WERI-Rb-1 (cell line): Measurements from ENCODE around the gene FRZB.

ENCODE experiments used
- DNase-seq: peaks from one replicate; pipeline ENCODE4 v3.0.0-alpha.2; 2020
- H3K27ac ChIP-seq: fragments of 250-450 bp; sonication (Bioruptor Pico); 2 replicates; pipeline ENCODE4 v1.5.1; 2020; ENCODE audit warnings: mild to moderate bottlenecking, moderate library complexity
- H3K27me3 ChIP-seq: fragments of 250-450 bp; sonication (Bioruptor Pico); 2 replicates; pipeline ENCODE4 v1.5.1; 2021; ENCODE audit warnings: mild to moderate bottlenecking, low read depth, moderate library complexity; ENCODE audit not compliant: insufficient read depth, severe bottlenecking
- H3K36me3 ChIP-seq: fragments of 250-450 bp; sonication (Bioruptor Pico); 2 replicates; pipeline ENCODE4 v1.5.1; 2020; ENCODE audit warnings: mild to moderate bottlenecking, moderate library complexity
- H3K4me3 ChIP-seq: 2 replicates; pipeline ENCODE4 v1.5.1; 2011; ENCODE audit warnings: low read depth, mild to moderate bottlenecking, control low read depth, low read length
- H3K9me3 ChIP-seq: fragments of 250-450 bp; sonication (Bioruptor Pico); 2 replicates; pipeline ENCODE4 v1.5.1; 2021; ENCODE audit warnings: mild to moderate bottlenecking, moderate library complexity; ENCODE audit not compliant: severe bottlenecking
- CTCF ChIP-seq: IDR thresholded peaks from 2 replicates; pipeline ENCODE4 v1.5.1; 2011; ENCODE audit warnings: low read depth, mild to moderate bottlenecking, control low read depth, inconsistent platforms, low read length

The FRZB gene

GRCh38 chr2:182852090-182852489 is 14.3 kb downstream of the FRZB start:
- no peaks in the 10 kb centered on the region for H3K27me3 ChIP-seq
- H3K36me3 ChIP-seq, result no peaks in the 10 kb centered on the region
- no peak overlapping the region for H3K4me3 ChIP-seq
- DNase-seq, result no peak
- H3K27ac ChIP-seq, result no peak overlapping the region
- H3K9me3 ChIP-seq, result no peaks in the 10 kb centered on the region
- no peak for TF ChIP-seq CTCF

DNA sequence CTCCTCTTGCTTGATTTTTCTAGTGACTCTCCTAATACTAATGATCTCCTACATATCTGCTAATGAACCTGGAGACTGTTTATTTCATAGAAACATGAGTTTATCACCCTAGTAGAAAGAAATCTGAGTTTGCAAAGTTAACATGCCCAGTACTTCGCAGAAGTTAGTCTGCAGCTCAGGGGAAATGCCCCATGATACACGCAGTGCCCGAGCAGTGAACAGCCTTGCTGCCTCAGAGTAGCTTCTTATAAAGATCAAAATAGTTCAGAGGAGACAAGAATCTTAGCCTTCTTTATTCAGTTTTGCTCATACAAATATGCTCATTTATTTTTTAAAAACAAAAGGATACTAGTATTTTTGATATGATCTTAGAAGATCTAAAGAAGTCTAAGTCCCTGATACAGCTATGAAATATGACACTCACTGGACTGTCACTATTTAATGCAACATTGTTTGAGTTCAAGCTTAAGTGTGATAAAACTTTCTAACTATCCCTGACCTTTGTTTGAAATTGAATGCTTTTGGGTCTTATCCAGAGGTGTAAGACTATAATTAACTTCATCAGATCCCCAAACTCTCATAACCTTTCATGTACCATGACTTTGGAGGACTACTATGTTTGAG is 20.5 kb downstream of the FRZB start:
- Histone ChIP-seq H3K27me3 (no peaks in the 10 kb centered on the region), H3K27ac (no peak overlapping the region), H3K9me3 (no peaks in the 10 kb centered on the region), H3K4me3 (no peak overlapping the region), H3K36me3 (no peaks in the 10 kb centered on the region)
- no peak for TF ChIP-seq CTCF
- no peak for DNase-seq

- no peak for TF ChIP-seq CTCF
These were observed 30.0 kb downstream of the FRZB start for GRCh38 chr2:182836451-182836850.

GRCh38 chr2:182834293-182834692 is 32.1 kb downstream of the FRZB start:
- no peaks in the 10 kb centered on the region for H3K36me3 ChIP-seq
- H3K27ac ChIP-seq, result no peak overlapping the region
- no peak overlapping the region for H3K4me3 ChIP-seq
- no peak for DNase-seq
- H3K9me3 ChIP-seq, result no peaks in the 10 kb centered on the region
- no peak for TF ChIP-seq CTCF
- no peaks in the 10 kb centered on the region for H3K27me3 ChIP-seq

More at GRCh38 chr2:182836451-182836850, 30.0 kb downstream of the FRZB start:
- H3K9me3 ChIP-seq, result no peaks in the 10 kb centered on the region
- DNase-seq, result no peak
- H3K36me3 ChIP-seq, result no peaks in the 10 kb centered on the region
- H3K27me3 ChIP-seq, result no peaks in the 10 kb centered on the region
- no peak overlapping the region for H3K27ac ChIP-seq
- no peak overlapping the region for H3K4me3 ChIP-seq

- TF ChIP-seq CTCF, result no peak
- no peak for DNase-seq
- Histone ChIP-seq H3K36me3 (no peaks in the 10 kb centered on the region), H3K4me3 (no peak overlapping the region), H3K9me3 (no peaks in the 10 kb centered on the region), H3K27ac (no peak overlapping the region), H3K27me3 (no peaks in the 10 kb centered on the region)
These were observed 33.2 kb downstream of the FRZB start for GRCh38 chr2:182833084-182833854.
